Measurements from ENCODE around the gene GALNT12. TPM values are rescaled to one million over a fixed set of nuclear protein-coding genes. Genes with fewer than 3 reads are reported as not detected.

The GALNT12 gene, protein sequence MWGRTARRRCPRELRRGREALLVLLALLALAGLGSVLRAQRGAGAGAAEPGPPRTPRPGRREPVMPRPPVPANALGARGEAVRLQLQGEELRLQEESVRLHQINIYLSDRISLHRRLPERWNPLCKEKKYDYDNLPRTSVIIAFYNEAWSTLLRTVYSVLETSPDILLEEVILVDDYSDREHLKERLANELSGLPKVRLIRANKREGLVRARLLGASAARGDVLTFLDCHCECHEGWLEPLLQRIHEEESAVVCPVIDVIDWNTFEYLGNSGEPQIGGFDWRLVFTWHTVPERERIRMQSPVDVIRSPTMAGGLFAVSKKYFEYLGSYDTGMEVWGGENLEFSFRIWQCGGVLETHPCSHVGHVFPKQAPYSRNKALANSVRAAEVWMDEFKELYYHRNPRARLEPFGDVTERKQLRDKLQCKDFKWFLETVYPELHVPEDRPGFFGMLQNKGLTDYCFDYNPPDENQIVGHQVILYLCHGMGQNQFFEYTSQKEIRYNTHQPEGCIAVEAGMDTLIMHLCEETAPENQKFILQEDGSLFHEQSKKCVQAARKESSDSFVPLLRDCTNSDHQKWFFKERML
- 16.5 and 19.2 TPM in 2 replicates for total RNA-seq

DNA sequence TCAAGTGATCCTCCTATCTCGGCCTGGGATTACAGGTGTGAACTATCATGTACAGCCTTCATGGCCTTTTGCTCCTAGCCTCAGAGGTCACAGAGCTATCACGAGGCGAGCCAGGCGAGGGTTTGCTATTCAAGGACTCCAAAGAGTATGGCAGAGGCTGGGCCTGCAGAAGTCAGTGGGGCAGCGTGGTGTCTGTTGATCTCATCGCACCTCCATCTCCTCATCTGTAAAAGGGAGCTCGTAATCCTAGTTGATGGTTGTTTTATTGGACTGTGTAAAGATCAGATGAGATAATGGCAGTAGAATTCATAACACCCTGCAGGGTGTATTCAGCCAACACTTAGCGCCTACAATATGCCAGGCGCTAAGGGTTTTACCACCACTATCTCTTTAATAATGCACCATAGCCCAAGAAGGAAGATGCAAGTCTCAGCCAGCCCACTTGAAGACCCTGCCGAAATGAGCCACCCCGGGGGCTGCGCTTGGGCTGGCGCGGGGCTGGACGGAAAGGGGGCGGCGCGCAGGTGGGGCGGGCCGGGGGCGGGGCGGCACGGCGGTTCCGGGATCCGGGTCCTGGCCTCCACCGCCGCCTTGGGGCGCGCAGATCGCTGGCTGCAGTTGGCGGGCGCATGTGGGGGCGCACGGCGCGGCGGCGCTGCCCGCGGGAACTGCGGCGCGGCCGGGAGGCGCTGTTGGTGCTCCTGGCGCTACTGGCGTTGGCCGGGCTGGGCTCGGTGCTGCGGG is at the start of gene GALNT12:
Gene GALNT12 (plus strand): TSS at position 601 of the 744 bp plus-strand sequence. CDS start 29 bp downstream, at position 630.

DNA sequence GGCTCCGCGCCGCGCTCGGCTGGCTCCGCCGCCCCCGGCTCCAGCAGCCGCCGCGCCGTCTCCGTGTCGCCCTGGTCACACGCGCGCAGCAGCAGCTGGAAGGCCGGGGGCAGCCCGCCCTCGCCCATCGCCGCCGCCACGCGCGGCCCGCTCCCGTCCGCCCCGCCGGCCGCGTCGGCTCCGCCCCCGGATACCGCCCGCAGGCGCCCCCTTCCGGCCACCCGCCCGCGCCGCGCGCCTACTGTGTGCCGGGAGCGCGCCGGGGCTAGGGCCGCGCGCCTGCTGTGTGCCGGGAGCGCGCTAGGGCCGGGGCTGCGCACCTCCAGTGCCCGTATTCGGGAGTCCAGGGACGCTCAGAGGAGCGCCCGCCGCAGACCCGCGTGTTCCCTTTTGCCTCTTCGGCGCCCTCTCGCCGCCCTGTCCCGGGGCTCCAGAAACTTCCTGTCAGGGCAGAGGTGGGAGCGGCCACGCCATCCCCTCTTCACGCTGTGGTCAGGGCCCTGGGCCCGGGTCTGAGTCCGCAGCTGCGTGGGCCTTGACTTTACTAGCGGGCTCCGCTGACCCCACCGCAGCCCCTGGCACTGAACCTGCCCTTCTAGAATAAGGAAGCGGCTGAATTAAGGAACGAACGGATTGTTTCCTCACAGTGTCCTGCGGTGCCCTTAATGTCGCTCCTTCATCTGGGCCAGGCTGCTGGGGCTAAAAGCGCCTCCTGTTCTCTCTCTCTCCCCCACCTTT is 10.9 kb upstream of the GALNT12 start, which contains the start of gene ANKS6:
Gene ANKS6 (minus strand): TSS at position 192 of the 738 bp plus-strand sequence. CDS start 64 bp downstream, at position 128.

Other genes with a start within 250 kb of the GALNT12 start
- 0.33 and 1.3 TPM in 2 replicates for gene GABBR2, start 98.7 kb upstream of the GALNT12 start, total RNA-seq
- gene ANKS6, start 11.1 kb upstream of the GALNT12 start, total RNA-seq = 16.4 and 23.0 TPM in 2 replicates
- 12.6 and 15.1 TPM in 2 replicates for gene COL15A1, start 136.2 kb downstream of the GALNT12 start, total RNA-seq

Measured in smooth muscle cell of trachea (primary cell).